Activated CD4-positive, alpha-beta T cell treated with anti-CD3 and anti-CD28 coated beads for 36 hours (primary cell): ENCODE data around the gene IL6R. TPM values are rescaled to one million over a fixed set of nuclear protein-coding genes. Genes with fewer than 3 reads are reported as not detected.
"Not testable (repeated sequence)": the region's sequence is repeated elsewhere in the genome, so short reads cannot be mapped to it uniquely, and the experiment has no call there.

ENCODE experiments used
- ATAC-seq: fragments of 200-7000 bp; cut with Tn5 transposase; one replicate; pipeline ENCODE4 v1.10.0; 2021; ENCODE audit warnings: mild to moderate bottlenecking, moderate library complexity
- CTCF ChIA-PET: fragments of 350-600 bp; sonication (Branson Sonifier 250); formaldehyde crosslinking; loops from one replicate; lab custom pipeline; 2021; ENCODE audit warnings: antibody characterized with exemption; lab: Charles Lee
- POLR2A ChIA-PET: fragments of 350-600 bp; sonication (Branson Sonifier 250); formaldehyde crosslinking; loops from one replicate; lab custom pipeline; 2021; ENCODE audit warnings: antibody characterized with exemption, inconsistent platforms; lab: Charles Lee
- DNase-seq: peaks from one replicate; pipeline ENCODE4 v3.0.0-alpha.2; 2020
- H3K27ac Mint-ChIP-seq: one replicate; pipeline ENCODE4 v1.8.0; 2021; ENCODE audit warnings: mixed read lengths
- H3K27me3 Mint-ChIP-seq: one replicate; pipeline ENCODE4 v1.8.0; 2021; ENCODE audit warnings: mixed read lengths
- H3K36me3 Mint-ChIP-seq: one replicate; pipeline ENCODE4 v1.8.0; 2021; ENCODE audit warnings: low read depth, mixed read lengths
- H3K4me1 Mint-ChIP-seq: one replicate; pipeline ENCODE4 v1.8.0; 2021; ENCODE audit warnings: mixed read lengths
- H3K4me3 Mint-ChIP-seq: one replicate; pipeline ENCODE4 v1.8.0; 2021; ENCODE audit warnings: mild to moderate bottlenecking, moderate library complexity, mixed read lengths
- H3K9me3 Mint-ChIP-seq: one replicate; pipeline ENCODE4 v1.8.0; 2021; ENCODE audit warnings: low read depth, mixed read lengths
- intact Hi-C, 2 experiments: fragments of 100-400 bp; cut with DNase I in 1 of 2; cut with micrococcal nuclease in 1 of 2; formaldehyde crosslinking; loops; one replicate each; pipeline versions ENCODE4 v1.14.2 to v1.15.1; 2022 to 2024; cut with DNase I, micrococcal nuclease
- total RNA-seq, 2 experiments: library from RNA; stranded (reverse); gene quantifications; one replicate each; pipeline ENCODE4 v1.2.3, GENCODE V29; 2021

The IL6R gene
- total RNA-seq, 2 experiments from 2014 or later: 13.1 to 14.0 TPM

- H3K4me1 Mint-ChIP-seq: peaks cover 80% of the 10 kb centered on the region
- peak overlapping the region; percentile 16 for H3K27ac Mint-ChIP-seq
- H3K27me3 Mint-ChIP-seq: no peaks in the 10 kb centered on the region
- no peak overlapping the region for H3K4me3 Mint-ChIP-seq
- no peaks in the 10 kb centered on the region for H3K36me3 Mint-ChIP-seq
- ATAC-seq: no peak
- intact Hi-C loops: no loop called here
- no peaks in the 10 kb centered on the region for H3K9me3 Mint-ChIP-seq
- no peak for DNase-seq
- CTCF ChIA-PET: interaction anchor here (0.7 to 3.9 kb wide), 5 partner anchors 8 to 83 kb away, joined by 3 to 20 read pairs (median 3); no protein-coding TSS in a partner anchor
- POLR2A ChIA-PET: interaction anchor here (0.6 kb wide), 1 partner anchor 374 kb away, joined by 4 read pairs; no protein-coding TSS in a partner anchor
These were observed 12.1 kb downstream of the IL6R start for GRCh38 chr1:154417338-154417608.

DNA sequence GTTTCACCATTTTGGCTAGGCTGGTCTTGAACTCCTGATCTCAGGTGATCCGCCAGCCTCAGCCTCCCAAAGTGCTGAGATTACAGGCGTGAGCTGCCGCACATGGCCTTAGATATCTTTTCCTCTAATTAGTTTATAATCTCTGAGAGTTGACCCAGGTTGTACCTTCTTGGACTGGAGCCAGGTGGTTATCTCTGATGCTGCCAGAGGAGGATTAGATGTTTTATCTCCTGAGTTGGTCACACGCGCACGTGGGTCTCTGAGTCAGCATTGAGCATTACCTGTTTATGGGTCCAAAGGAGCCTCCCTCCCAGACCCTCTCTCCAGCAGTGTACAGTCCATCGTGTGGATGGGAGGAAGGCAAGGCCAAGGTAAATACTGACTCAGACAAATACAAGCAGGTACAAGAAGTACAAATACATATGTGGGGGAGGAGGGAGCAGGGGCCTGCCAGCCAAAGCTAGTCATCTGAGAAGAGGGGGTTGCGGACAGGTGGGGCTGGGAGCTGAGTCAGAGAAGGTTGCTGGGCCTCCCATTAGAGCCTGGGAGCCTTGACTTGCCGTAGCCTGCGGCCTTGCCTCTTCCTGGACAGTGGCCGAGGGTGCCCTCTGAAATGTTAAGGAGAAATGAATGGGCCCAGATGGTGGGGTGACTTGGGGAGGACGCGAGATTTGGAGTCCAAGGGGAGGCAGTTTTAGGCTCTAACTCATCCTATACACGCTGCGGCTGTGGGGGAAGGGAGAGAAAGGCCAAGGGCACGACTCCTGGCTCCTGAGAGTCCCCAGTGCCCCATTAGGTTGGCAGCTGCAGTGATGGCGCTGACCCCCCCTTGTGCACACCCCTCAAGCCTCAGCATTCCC, 13.1 kb downstream of the IL6R start:
- Mint-ChIP-seq H3K27me3 (no peaks in the 10 kb centered on the region), H3K27ac (peak overlapping the region; percentile 92), H3K9me3 (no peaks in the 10 kb centered on the region), H3K4me3 (peak overlapping the region; percentile 61), H3K36me3 (no peaks in the 10 kb centered on the region), H3K4me1 (peaks cover 85% of the 10 kb centered on the region)
- peak; percentile 43 for ATAC-seq
- POLR2A ChIA-PET: interaction anchor here (1.0 kb wide), 1 partner anchor 11 kb away, joined by 3 read pairs; no protein-coding TSS in a partner anchor
- intact Hi-C loops: loop anchor here in 1 of 2 experiments (2.0 kb wide), 1 partner anchor 15 kb away; no protein-coding TSS in a partner anchor
- peak; percentile 61 for DNase-seq
- CTCF ChIA-PET: interaction anchor here (0.5 to 3.9 kb wide), 9 partner anchors 7 to 92 kb away, joined by 3 to 20 read pairs (median 4); no protein-coding TSS in a partner anchor

- POLR2A ChIA-PET: interaction anchor here (1.0 kb wide), 2 partner anchors 12 to 84 kb away, joined by 3 read pairs; no protein-coding TSS in a partner anchor
- Mint-ChIP-seq H3K36me3 (no peaks in the 10 kb centered on the region), H3K4me1 (peaks cover 88% of the 10 kb centered on the region), H3K27me3 (no peaks in the 10 kb centered on the region), H3K4me3 (peak overlapping the region; percentile 61), H3K27ac (peak overlapping the region; percentile 92), H3K9me3 (no peaks in the 10 kb centered on the region)
- intact Hi-C loops: loop anchor here in 1 of 2 experiments (2.0 kb wide), 1 partner anchor 14 kb away; no protein-coding TSS in a partner anchor
- no peak for DNase-seq
- ATAC-seq: peak; percentile 7
- CTCF ChIA-PET: interaction anchor here (0.5 to 3.9 kb wide), 13 partner anchors 8 to 1067 kb away, joined by 3 to 20 read pairs (median 4); no protein-coding TSS in a partner anchor
These were observed 13.9 kb downstream of the IL6R start for GRCh38 chr1:154418923-154419619.

DNA sequence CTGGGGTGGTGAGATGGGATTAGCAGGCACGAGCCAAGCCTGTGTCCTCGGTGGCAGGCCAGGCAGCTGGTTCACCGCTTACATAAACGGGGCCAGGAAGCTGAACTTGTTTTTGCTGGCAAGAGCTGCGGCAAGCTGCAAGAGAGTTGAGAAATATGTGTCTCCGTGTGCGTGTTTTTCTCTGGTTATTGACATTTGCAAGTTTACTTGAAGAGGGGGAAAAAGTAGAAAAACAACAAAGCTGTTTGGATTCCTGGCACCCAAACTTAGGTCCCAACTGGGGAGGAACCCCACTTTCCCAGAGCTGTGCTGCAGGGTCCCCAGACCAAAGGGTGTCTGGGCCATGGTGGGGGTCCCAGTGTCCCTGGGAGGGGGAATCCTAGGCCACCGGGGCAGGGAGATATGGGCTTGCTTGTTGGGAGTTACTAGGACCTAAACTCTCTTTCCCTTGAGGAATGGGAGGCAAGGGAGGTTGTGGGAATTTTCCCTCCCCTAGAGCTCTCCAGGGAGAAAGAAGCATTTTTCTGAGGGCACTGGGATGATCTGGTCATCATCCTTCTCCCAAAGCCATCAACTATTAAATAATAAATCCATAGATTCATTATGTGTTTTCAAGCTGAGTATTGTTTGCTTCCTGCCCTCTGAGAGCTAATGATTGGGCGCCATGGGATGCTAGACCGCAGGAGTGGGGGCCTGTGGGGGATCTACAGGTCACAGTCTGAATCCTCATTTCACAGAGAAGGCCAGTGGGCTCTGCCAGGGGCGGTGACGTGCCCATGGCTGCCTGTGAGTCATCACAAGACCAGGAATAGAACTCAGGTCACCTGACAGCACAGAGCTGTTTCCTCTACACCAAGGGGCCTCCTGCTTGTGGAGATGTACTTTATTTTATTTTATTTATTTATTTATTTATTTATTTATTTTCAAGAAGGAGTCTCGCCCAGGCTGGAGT, 14.8 kb downstream of the IL6R start:
- intact Hi-C loops: loop anchor here in 1 of 2 experiments (2.0 kb wide), 1 partner anchor 13 kb away; no protein-coding TSS in a partner anchor
- peak overlapping the region; percentile 61 for H3K4me3 Mint-ChIP-seq
- peaks cover 89% of the 10 kb centered on the region for H3K4me1 Mint-ChIP-seq
- no peaks in the 10 kb centered on the region for H3K27me3 Mint-ChIP-seq
- ATAC-seq (peak; percentile 78), DNase-seq (peak; percentile 80)
- H3K36me3 Mint-ChIP-seq: no peaks in the 10 kb centered on the region
- ChIA-PET POLR2A (interaction anchor here (0.6 to 1.5 kb wide), 4 partner anchors 10 to 85 kb away, joined by 3 read pairs; partner anchors contain the start of gene IL6R), CTCF (interaction anchor here (0.6 to 3.9 kb wide), 15 partner anchors 9 to 1068 kb away, joined by 3 to 20 read pairs (median 4); partner anchors contain the start of gene IL6R)
- peak overlapping the region; percentile 92 for H3K27ac Mint-ChIP-seq
- H3K9me3 Mint-ChIP-seq: no peaks in the 10 kb centered on the region

DNA sequence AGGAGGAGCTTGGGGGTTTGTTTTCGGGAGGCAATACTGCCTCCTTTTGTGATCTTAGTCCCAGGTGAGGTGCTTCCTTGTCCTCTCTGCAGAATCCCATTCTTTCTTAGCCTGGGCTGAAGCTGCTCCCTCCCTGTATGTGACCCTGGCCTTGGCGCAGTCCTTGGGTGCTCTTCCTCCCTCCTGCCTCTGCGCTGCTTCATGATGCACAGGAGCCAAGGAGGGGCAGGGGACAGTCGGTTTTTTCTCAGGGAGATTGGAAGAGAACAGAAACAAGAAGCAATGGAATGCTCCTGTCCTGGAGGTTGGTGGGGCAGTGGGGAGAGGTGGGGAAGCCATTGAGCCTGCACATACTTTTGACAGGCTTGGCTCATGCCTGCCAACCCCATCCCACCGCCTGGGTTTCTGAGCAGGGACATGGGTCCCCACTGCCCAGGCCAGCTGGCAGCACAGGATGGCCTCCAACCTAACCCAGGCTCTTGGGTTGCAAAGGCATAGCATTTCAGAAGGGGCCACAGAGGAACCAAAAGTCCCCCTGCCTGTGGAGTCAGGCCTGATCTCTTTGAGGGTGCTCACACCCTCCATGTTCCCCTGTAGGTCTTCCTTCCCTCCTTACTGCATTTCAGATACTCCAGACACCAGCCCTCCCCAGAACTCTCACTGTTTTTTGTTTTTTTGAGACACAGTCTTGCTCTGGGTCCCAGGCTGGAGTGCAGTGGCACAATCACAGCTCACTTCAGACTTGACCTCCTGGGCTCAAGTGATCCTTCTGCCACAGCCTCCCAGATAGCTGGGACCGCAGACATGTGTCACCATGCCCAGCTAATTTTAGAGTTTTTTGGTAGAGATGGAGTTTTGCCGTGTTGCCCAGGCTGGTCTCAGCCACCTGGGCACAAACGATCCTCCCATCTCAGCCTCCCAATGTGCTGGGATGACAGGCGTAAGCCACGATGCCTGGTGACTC, 16.1 kb downstream of the IL6R start:
- Mint-ChIP-seq H3K27me3 (no peaks in the 10 kb centered on the region), H3K27ac (peak overlapping the region; percentile 78), H3K9me3 (no peaks in the 10 kb centered on the region), H3K4me3 (no peak overlapping the region), H3K36me3 (peaks cover 3% of the 10 kb centered on the region), H3K4me1 (peaks cover 92% of the 10 kb centered on the region)
- no peak for ATAC-seq
- intact Hi-C loops: no loop called here
- ChIA-PET POLR2A (interaction anchor here (0.7 to 1.5 kb wide), 2 partner anchors 11 to 12 kb away, joined by 3 read pairs; no protein-coding TSS in a partner anchor), CTCF (interaction anchor here (0.9 to 3.9 kb wide), 8 partner anchors 8 to 97 kb away, joined by 3 to 20 read pairs (median 4); no protein-coding TSS in a partner anchor)
- no peak for DNase-seq

GRCh38 chr1:154422049-154422448, 16.9 kb downstream of the IL6R start:
- peak overlapping the region; percentile 23 for H3K27ac Mint-ChIP-seq
- H3K27me3 Mint-ChIP-seq, POLR2A ChIA-PET, H3K4me3 Mint-ChIP-seq, DNase-seq, H3K9me3 Mint-ChIP-seq, ATAC-seq, H3K36me3 Mint-ChIP-seq: not testable (repeated sequence)
- CTCF ChIA-PET: interaction anchor here (0.9 kb wide), 1 partner anchor 15 kb away, joined by 4 read pairs; no protein-coding TSS in a partner anchor
- H3K4me1 Mint-ChIP-seq: peaks cover 87% of the 10 kb centered on the region
- intact Hi-C loops: loop anchor here in 1 of 2 experiments (2.0 kb wide), 1 partner anchor 15 kb away; no protein-coding TSS in a partner anchor

DNA sequence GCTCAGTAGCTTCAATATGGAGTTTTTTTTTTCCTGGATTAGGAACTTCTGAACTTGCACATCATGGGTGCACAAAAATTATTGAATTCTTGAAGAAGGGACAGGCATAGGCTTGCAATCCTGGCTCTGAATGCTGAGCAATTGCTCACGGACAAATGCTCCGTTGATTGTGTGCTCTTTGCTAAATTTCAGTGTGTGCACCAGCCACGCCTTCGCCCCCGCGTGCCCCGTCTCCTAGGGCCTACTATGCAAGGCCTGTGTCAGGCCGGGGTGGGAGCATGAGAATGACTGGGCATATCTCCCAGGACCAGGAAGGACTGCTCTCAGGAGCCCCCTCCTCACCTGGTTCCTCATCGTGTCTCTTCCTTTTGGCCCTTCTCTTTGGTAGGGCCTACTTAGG, 17.4 kb downstream of the IL6R start:
- Mint-ChIP-seq H3K36me3 (peaks cover 3% of the 10 kb centered on the region), H3K9me3 (no peaks in the 10 kb centered on the region), H3K27ac (peak overlapping the region; percentile 48), H3K4me3 (no peak overlapping the region), H3K4me1 (peaks cover 87% of the 10 kb centered on the region), H3K27me3 (no peaks in the 10 kb centered on the region)
- POLR2A ChIA-PET: no interaction called here
- intact Hi-C loops: loop anchor here in 1 of 2 experiments (2.0 kb wide), 1 partner anchor 16 kb away; no protein-coding TSS in a partner anchor
- ATAC-seq (no peak), DNase-seq (no peak)
- CTCF ChIA-PET: no interaction called here

DNA sequence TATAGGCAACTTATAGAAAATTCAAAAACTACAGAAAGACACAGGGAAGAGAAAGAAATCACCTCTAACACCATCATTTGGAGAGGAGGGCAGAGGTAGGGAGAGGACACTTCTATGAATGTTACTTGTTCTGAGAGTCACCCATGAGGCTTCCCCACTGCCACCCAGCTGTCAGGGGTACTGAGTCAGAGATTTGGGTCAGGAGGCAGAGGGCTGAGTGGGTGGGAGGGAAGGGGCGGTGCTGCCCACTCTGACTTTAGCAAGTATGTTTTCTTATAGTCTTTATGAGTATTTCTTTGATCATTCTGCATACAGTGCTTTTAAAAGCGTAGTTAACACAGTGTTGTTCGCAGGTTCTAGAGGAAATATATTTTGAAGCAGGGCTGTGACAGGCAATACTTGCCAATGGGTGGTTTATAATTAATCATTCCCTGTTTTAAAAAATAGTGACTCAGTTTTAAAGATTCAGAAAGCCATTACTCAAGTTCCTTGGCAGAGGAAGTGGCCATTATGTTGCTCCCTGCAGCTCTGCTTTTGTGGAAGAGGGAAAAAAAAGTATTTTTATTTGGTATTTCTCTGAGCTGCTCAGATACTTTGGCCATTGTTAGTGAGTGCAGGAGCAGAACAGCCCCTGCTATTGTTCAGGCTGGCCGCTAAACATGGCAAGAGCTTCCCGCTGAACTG, 18.3 kb downstream of the IL6R start:
- peak; percentile 50 for ATAC-seq
- POLR2A ChIA-PET: interaction anchor here (1.4 kb wide), 1 partner anchor 16 kb away, joined by 3 read pairs; no protein-coding TSS in a partner anchor
- CTCF ChIA-PET: interaction anchor here (0.8 to 1.2 kb wide), 3 partner anchors 12 to 88 kb away, joined by 3 read pairs; no protein-coding TSS in a partner anchor
- no peaks in the 10 kb centered on the region for H3K9me3 Mint-ChIP-seq
- no peak overlapping the region for H3K4me3 Mint-ChIP-seq
- intact Hi-C loops: loop anchor here in 1 of 2 experiments (2.0 kb wide), 1 partner anchor 17 kb away; no protein-coding TSS in a partner anchor
- DNase-seq: peak; percentile 75
- peaks cover 3% of the 10 kb centered on the region for H3K36me3 Mint-ChIP-seq
- H3K27ac Mint-ChIP-seq: peak overlapping the region; percentile 42
- no peaks in the 10 kb centered on the region for H3K27me3 Mint-ChIP-seq
- H3K4me1 Mint-ChIP-seq: peaks cover 84% of the 10 kb centered on the region

- ATAC-seq (no peak), DNase-seq (no peak)
- POLR2A ChIA-PET: interaction anchor here (1.4 kb wide), 1 partner anchor 15 kb away, joined by 3 read pairs; no protein-coding TSS in a partner anchor
- H3K4me1 Mint-ChIP-seq: peaks cover 81% of the 10 kb centered on the region
- CTCF ChIA-PET: interaction anchor here (0.8 to 1.2 kb wide), 3 partner anchors 12 to 89 kb away, joined by 3 read pairs; no protein-coding TSS in a partner anchor
- no peaks in the 10 kb centered on the region for H3K27me3 Mint-ChIP-seq
- H3K9me3 Mint-ChIP-seq: no peaks in the 10 kb centered on the region
- H3K27ac Mint-ChIP-seq: no peak overlapping the region
- intact Hi-C loops: loop anchor here in 1 of 2 experiments (2.0 kb wide), 1 partner anchor 17 kb away; no protein-coding TSS in a partner anchor
- H3K4me3 Mint-ChIP-seq: no peak overlapping the region
- H3K36me3 Mint-ChIP-seq: peaks cover 4% of the 10 kb centered on the region
These were observed 18.8 kb downstream of the IL6R start for GRCh38 chr1:154423988-154424326.
